DMS153 (cell line): ENCODE data around the gene FAM185A.
"Not testable (repeated sequence)": the region's sequence is repeated elsewhere in the genome, so short reads cannot be mapped to it uniquely, and the experiment has no call there.

ENCODE experiments used
- DNase-seq: peaks from one replicate; lab custom pipeline; 2025; lab: John Stamatoyannopoulos, UW

Gene FAM185A

GRCh38 chr7:102830197-102830596 lies 81.4 kb downstream of the FAM185A start:
- DNase-seq: no peak

- DNase-seq: no peak
These were observed 83.9 kb downstream of the FAM185A start for GRCh38 chr7:102832674-102833073.

GRCh38 chr7:102833343-102833742 lies 84.5 kb downstream of the FAM185A start:
- DNase-seq: no peak

- no peak for DNase-seq
These were observed 85.7 kb downstream of the FAM185A start for GRCh38 chr7:102834466-102834865.

GRCh38 chr7:102834999-102835398 lies 86.2 kb downstream of the FAM185A start:
- DNase-seq: no peak

GRCh38 chr7:102836191-102836919 lies 87.6 kb downstream of the FAM185A start:
- no peak for DNase-seq

GRCh38 chr7:102836977-102837376 lies 88.2 kb downstream of the FAM185A start:
- DNase-seq: no peak

GRCh38 chr7:102837802-102838201 lies 89.0 kb downstream of the FAM185A start:
- no peak for DNase-seq

- DNase-seq: not testable (repeated sequence)
These were observed 89.8 kb downstream of the FAM185A start for GRCh38 chr7:102838572-102839101.

GRCh38 chr7:102840404-102840803 lies 91.6 kb downstream of the FAM185A start:
- DNase-seq: no peak

GRCh38 chr7:102841290-102841689 lies 92.5 kb downstream of the FAM185A start:
- DNase-seq: no peak

- DNase-seq: no peak
These were observed 93.5 kb downstream of the FAM185A start for GRCh38 chr7:102842284-102842683.

- DNase-seq: no peak
These were observed 95.1 kb downstream of the FAM185A start for GRCh38 chr7:102843850-102844249.

- no peak for DNase-seq
These were observed 96.5 kb downstream of the FAM185A start for GRCh38 chr7:102845346-102845745.

- DNase-seq: no peak
These were observed 100.3 kb downstream of the FAM185A start for GRCh38 chr7:102849079-102849478.

- no peak for DNase-seq
These were observed 100.7 kb downstream of the FAM185A start for GRCh38 chr7:102849538-102849937.

- DNase-seq: no peak
These were observed 107.2 kb downstream of the FAM185A start for GRCh38 chr7:102856036-102856435.
